GM12878 (cell line): Measurements from ENCODE around the gene PRPS2. TPM values are rescaled to one million over a fixed set of nuclear protein-coding genes. Genes with fewer than 3 reads are reported as not detected.

Experiments used
- ATAC-seq: fragments of 200-7000 bp; cut with Tn5 transposase; 3 replicates; pipeline ENCODE4 v1.9.1; 2020; ENCODE audit warnings: mild to moderate bottlenecking, moderate library complexity
- BruUV-seq: library from RNA; stranded (reverse); fragments of 400-500 nt; replicated peaks from 2 replicates; lab custom pipeline; 2021; lab: Mats Ljungman, UMichigan
- CTCF ChIA-PET: fragments of 300-600 bp; sonication (Branson Sonifier 250); formaldehyde crosslinking; extraction: SDS; loops from one replicate; lab custom pipeline; 2021; ENCODE audit warnings: inconsistent platforms; lab: Yijun Ruan, JAX
- POLR2A ChIA-PET: fragments of 350-600 bp; formaldehyde crosslinking; extraction: SDS; loops from one replicate; lab custom pipeline; 2021; ENCODE audit warnings: inconsistent platforms; lab: Charles Lee
- RAD21 ChIA-PET: fragments of 300-600 bp; sonication (Branson Sonifier 250); formaldehyde crosslinking; loops from one replicate; lab custom pipeline; 2023; ENCODE audit warnings: antibody characterized with exemption; ENCODE audit not compliant: unreplicated experiment; lab: Charles Lee
- SMC1A ChIA-PET: fragments of 300-600 bp; sonication (Branson Sonifier 250); formaldehyde crosslinking; loops from one replicate; lab custom pipeline; 2023; ENCODE audit not compliant: unreplicated experiment, uncharacterized antibody; lab: Charles Lee
- DNase-seq: peaks from one replicate; pipeline ENCODE4 v3.0.0-alpha.2; 2011; ENCODE audit warnings: low read depth, low spot score
- FAIRE-seq: peaks from 3 replicates; lab custom pipeline; 2011; peaks lifted over from hg19 to GRCh38; lab: Jason Lieb, UNC
- H2AFZ ChIP-seq: 2 replicates; pipeline ENCODE4 v1.6.0; 2011; ENCODE audit warnings: low read depth, low read length, control low read depth; ENCODE audit not compliant: control insufficient read depth
- H3K27ac ChIP-seq: 2 replicates; pipeline ENCODE4 v1.5.1; 2011; ENCODE audit warnings: control low read depth; ENCODE audit not compliant: control insufficient read depth, insufficient read depth
- H3K27me3 ChIP-seq, 2 experiments: replicated peaks in 1 of 2; 2 replicates each; pipeline versions ENCODE4 v1.6.0 to v1.6.1; 2011; ENCODE audit warnings: low read length in 1 of 2; ENCODE audit not compliant: control insufficient read depth in 2 of 2, insufficient read depth in 2 of 2
- H3K36me3 ChIP-seq, 2 experiments: 2 replicates each; pipeline ENCODE4 v1.5.1; 2011; ENCODE audit warnings: low read length in 1 of 2; ENCODE audit not compliant: control insufficient read depth in 2 of 2, insufficient read depth in 2 of 2
- H3K4me1 ChIP-seq: 2 replicates; pipeline ENCODE4 v1.6.1; 2011; ENCODE audit warnings: mild to moderate bottlenecking, low read length, moderate library complexity, mixed read lengths; ENCODE audit not compliant: control insufficient read depth, insufficient read depth
- H3K4me2 ChIP-seq: 2 replicates; pipeline ENCODE4 v1.6.0; 2011; ENCODE audit warnings: control low read depth; ENCODE audit not compliant: control insufficient read depth, insufficient read depth
- H3K4me3 ChIP-seq: fragments of 200-600 bp; sonication (generic); 2 replicates; pipeline ENCODE4 v1.5.1; 2016
- H3K79me2 ChIP-seq: 2 replicates; pipeline ENCODE4 v1.6.0; 2011; ENCODE audit warnings: low read length; ENCODE audit not compliant: control insufficient read depth, insufficient read depth
- H3K9ac ChIP-seq: 2 replicates; pipeline ENCODE4 v1.8.0; 2011; ENCODE audit warnings: low read length, control low read depth, mixed read lengths; ENCODE audit not compliant: control insufficient read depth, insufficient read depth
- H3K9me3 ChIP-seq: replicated peaks from 3 replicates; pipeline ENCODE4 v1.5.1; 2011; ENCODE audit warnings: mild to moderate bottlenecking, low read length; ENCODE audit not compliant: control insufficient read depth, insufficient read depth
- H4K20me1 ChIP-seq: 2 replicates; pipeline ENCODE4 v1.6.0; 2011; ENCODE audit not compliant: control insufficient read depth, insufficient read depth
- BHLHE40 ChIP-seq, 2 experiments: fragments of 450-650 bp in 1 of 2; IDR thresholded peaks; 2 replicates each; pipeline ENCODE4 v1.6.1; 2011 to 2017; ENCODE audit warnings: low read depth in 2 of 2, borderline replicate concordance in 1 of 2, improper control_type of control experiment in 1 of 2, low read length in 1 of 2, mild to moderate bottlenecking in 1 of 2
- CEBPZ ChIP-seq: fragments of 150-350 bp; IDR thresholded peaks from 2 replicates; pipeline ENCODE4 v1.6.1; 2016; ENCODE audit warnings: low read depth, low read length
- E2F8 ChIP-seq: fragments of 450-650 bp; IDR thresholded peaks from 2 replicates; pipeline ENCODE4 v1.6.1; 2018; ENCODE audit warnings: mild to moderate bottlenecking, low read depth, moderate library complexity; ENCODE audit not compliant: partially characterized antibody
- HCFC1 ChIP-seq: fragments of 150-350 bp; IDR thresholded peaks from 2 replicates; pipeline ENCODE4 v1.6.1; 2014; ENCODE audit warnings: low read length
- HSF1 ChIP-seq: fragments of 150-350 bp; IDR thresholded peaks from 2 replicates; pipeline ENCODE4 v1.6.1; 2014; ENCODE audit warnings: mild to moderate bottlenecking, low read depth, low read length
- KDM1A ChIP-seq: fragments of 200-600 bp; sonication (generic); IDR thresholded peaks from 2 replicates; pipeline ENCODE4 v1.6.1; 2016; ENCODE audit warnings: borderline replicate concordance
- LARP7 ChIP-seq: fragments of 450-650 bp; IDR thresholded peaks from 2 replicates; pipeline ENCODE4 v1.6.1; 2017; ENCODE audit warnings: mild to moderate bottlenecking
- MXI1 ChIP-seq: fragments of 150-350 bp; IDR thresholded peaks from 2 replicates; pipeline ENCODE4 v1.6.1; 2011; ENCODE audit warnings: low read depth, mild to moderate bottlenecking, inconsistent platforms, low read length, improper control_type of control experiment
- NFYB ChIP-seq: IDR thresholded peaks from 2 replicates; pipeline ENCODE4 v1.6.1; 2011; ENCODE audit warnings: low read depth, mild to moderate bottlenecking, low read length, improper control_type of control experiment, moderate library complexity; ENCODE audit not compliant: insufficient read depth
- NRF1 ChIP-seq: conservative IDR thresholded peaks from 2 replicates; pipeline ENCODE4 v1.6.1; 2011; ENCODE audit warnings: mild to moderate bottlenecking, low read depth, low read length, improper control_type of control experiment
- PBX3 ChIP-seq: IDR thresholded peaks from 2 replicates; pipeline ENCODE4 v1.6.1; 2011; ENCODE audit warnings: mild to moderate bottlenecking, low read depth, low read length, moderate library complexity; ENCODE audit not compliant: insufficient replicate concordance
- RBBP5 ChIP-seq: fragments of 200-600 bp; sonication (generic); conservative IDR thresholded peaks from 2 replicates; pipeline ENCODE4 v1.6.1; 2016
- RFX5 ChIP-seq: IDR thresholded peaks from 2 replicates; pipeline ENCODE4 v1.6.1; 2011; ENCODE audit warnings: low read depth, low read length, improper control_type of control experiment
- SMARCA5 ChIP-seq: fragments of 450-650 bp; IDR thresholded peaks from 2 replicates; pipeline ENCODE4 v1.6.1; 2017; ENCODE audit warnings: mild to moderate bottlenecking
- ZNF384 ChIP-seq: IDR thresholded peaks from 2 replicates; pipeline ENCODE4 v1.6.1; 2012; ENCODE audit warnings: low read depth, mild to moderate bottlenecking, low read length, improper control_type of control experiment, borderline replicate concordance
- WGBS: methylation state at CpG from one replicate; pipeline ENCODE4 v1.1.6; 2016; ENCODE audit warnings: low lambda C conversion rate; ENCODE audit not compliant: insufficient replicate concordance, insufficient coverage; ENCODE audit errors: missing lambda C conversion rate; 5-methylcytosine and 5-hydroxymethylcytosine counted together
- in situ Hi-C: fragments of 300-500 bp; cut with MboI; formaldehyde crosslinking; loops from 9 replicates; pipeline ENCODE4 v1.14.3; 2018; ENCODE audit warnings: mixed read lengths
- intact Hi-C: fragments of 100-400 bp; cut with micrococcal nuclease; formaldehyde crosslinking; loops from one replicate; pipeline ENCODE4 v1.14.2; 2022; ENCODE audit not compliant: unreplicated experiment
- polyA plus RNA-seq, 11 experiments: library from polyadenylated mRNA; depleted of rRNA in 4 of 11; unstranded in 6 of 11; stranded (reverse) in 5 of 11; fragments of >200 nt; fragmentation: Nextera tagmentation in 4 of 11; fragmentation: Illumina TruSeq in 1 of 11; extraction: Ambion mirVana in 4 of 11; extraction: Trizol in 1 of 11; gene quantifications; 1 replicate in 1 of 11; 2 replicates in 10 of 11; pipeline versions ENCODE4 v1.2.1 to v1.2.3, GENCODE V29; 2011 to 2016; ENCODE audit warnings: inconsistent platforms in 2 of 11, missing spikeins in 2 of 11, low read depth in 1 of 11
- total RNA-seq, 4 experiments: library from RNA; depleted of rRNA in 3 of 4; stranded (reverse); fragments of >200 nt in 3 of 4; fragmentation: Illumina TruSeq in 1 of 4; extraction: Trizol in 1 of 4; gene quantifications; 2 replicates each; pipeline versions ENCODE4 v1.2.1 to v1.2.3, GENCODE V29; 2013 to 2021

The PRPS2 gene
- total and polyA plus RNA-seq, 10 of the 15 experiments (the other 5 are each of a cell fraction or from before 2014, with no cell fraction given), result 44.1 to 102 (median 58.2) TPM

- in situ Hi-C loops, result loop anchor here (10.0 kb wide), 1 partner anchor 670 kb away; no protein-coding TSS in a partner anchor
- no peaks in the 10 kb centered on the region for H3K4me1 ChIP-seq
- peaks cover 0 to 7% of the 10 kb centered on the region in 2 experiments; a peak in 2 of 4 replicates for H3K36me3 ChIP-seq
- intact Hi-C loops, result loop anchor here (1.0 to 10.0 kb wide), 9 partner anchors 28 to 833 kb away; partner anchors contain the start of gene TLR7
- H4K20me1 ChIP-seq, result no peaks in the 10 kb centered on the region
- RAD21 ChIA-PET, result interaction anchor here (0.5 to 8.1 kb wide), 36 partner anchors 9 to 1021 kb away, joined by 3 to 277 read pairs (median 5); partner anchors contain the start of gene PRPS2
- no peaks in the 10 kb centered on the region for H3K9me3 ChIP-seq
- H3K4me2 ChIP-seq, result no peak overlapping the region
- POLR2A ChIA-PET, result interaction anchor here (0.5 to 2.4 kb wide), 5 partner anchors 9 to 468 kb away, joined by 3 to 8 read pairs (median 3); no protein-coding TSS in a partner anchor
- H3K79me2 ChIP-seq, result no peaks in the 10 kb centered on the region; the same call in 1 of the 2 replicates
- no peak overlapping the region for H3K27ac ChIP-seq
- 16% methylated on average over 4 of the region's 4 CpGs for WGBS
- FAIRE-seq, result peak; percentile 49
- H3K27me3 ChIP-seq, result no peaks in the 10 kb centered on the region
- no peak overlapping the region for H2AFZ ChIP-seq
- ATAC-seq, result peak; percentile 97
- SMC1A ChIA-PET, result interaction anchor here (0.6 to 6.6 kb wide), 35 partner anchors 9 to 1286 kb away, joined by 3 to 349 read pairs (median 7); partner anchors contain the start of genes GEMIN8, PRPS2, TLR7 and TLR8
- no TSS peak for BruUV-seq
- DNase-seq, result peak; percentile 59
- no peak overlapping the region for H3K4me3 ChIP-seq
- CTCF ChIA-PET, result interaction anchor here (0.6 to 6.9 kb wide), 46 partner anchors 9 to 908 kb away, joined by 3 to 431 read pairs (median 5); partner anchors contain the start of genes PRPS2 and TLR8
- H3K9ac ChIP-seq, result no peak overlapping the region
- TF ChIP-seq NFYB (peak; percentile 68), CEBPZ (no peak), RBBP5 (no peak), HCFC1 (no peak), LARP7 (no peak), PBX3 (no peak), ZNF384 (no peak), HSF1 (no peak), SMARCA5 (no peak), MXI1 (no peak), KDM1A (no peak), NRF1 (no peak), RFX5 (no peak), E2F8 (no peak), BHLHE40 (IDR thresholded peaks at IDR 0.05; ENCODE audit: borderline replicate concordance in 1 of 2, low read depth in 2 of 2, low read length in 1 of 2) (no peak)
These were observed 23.2 kb downstream of the PRPS2 start for GRCh38 chrX:12814420-12814819.
